H1 (cell line): Measurements from ENCODE around the gene IL27RA. TPM values are rescaled to one million over a fixed set of nuclear protein-coding genes. Genes with fewer than 3 reads are reported as not detected.

Experiments
- CBX5 ChIP-seq: fragments of 300-800, 300-1000 bp; sonication (generic); IDR thresholded peaks from 2 replicates; pipeline ENCODE4 v1.7.1; 2016; ENCODE audit warnings: antibody characterized with exemption, low read length, low read depth
- NANOG ChIP-seq: IDR thresholded peaks from 2 replicates; pipeline ENCODE4 v1.6.1; 2011; ENCODE audit warnings: low read length, low read depth, mild to moderate bottlenecking, inconsistent platforms; ENCODE audit not compliant: insufficient read depth, poor library complexity, severe bottlenecking
- SRF ChIP-seq: IDR thresholded peaks from 2 replicates; pipeline ENCODE4 v1.6.1; 2011; ENCODE audit warnings: mild to moderate bottlenecking, low read depth, low read length, moderate library complexity
- SUZ12 ChIP-seq: fragments of 200-600 bp; sonication (generic); IDR thresholded peaks from 2 replicates; pipeline ENCODE4 v1.6.1; 2012; ENCODE audit warnings: mild to moderate bottlenecking, inconsistent platforms, low read length, moderate library complexity, mixed read lengths
- TAF7 ChIP-seq: optimal IDR thresholded peaks from 2 replicates; pipeline ENCODE3; 2011; ENCODE audit warnings: low read depth, mild to moderate bottlenecking, inconsistent platforms, low read length, moderate library complexity, borderline replicate concordance
- YY1 ChIP-seq: IDR thresholded peaks from 2 replicates; pipeline ENCODE4 v1.6.1; 2011; ENCODE audit warnings: low read depth, mild to moderate bottlenecking, low read length
- polyA plus RNA-seq, 7 experiments: library from polyadenylated mRNA; depleted of rRNA in 3 of 7; stranded (reverse) in 5 of 7; unstranded in 2 of 7; fragments of >200 nt in 5 of 7; fragments of 200-250 nt in 2 of 7; gene quantifications; 1 replicate in 5 of 7; 2 replicates in 1 of 7; 4 replicates in 1 of 7; pipeline versions ENCODE4 v1.2.1 to v1.2.3, GENCODE V29; 2011 to 2013; ENCODE audit warnings: missing spikeins in 2 of 7, mixed read lengths in 2 of 7
- total RNA-seq: library from RNA; stranded (reverse); fragmentation: NEBNext Ultra II Directional; extraction: Animal tissue kit (Norgen Biotek cat#: 25700); gene quantifications from 2 replicates; pipeline ENCODE4 v1.2.1, GENCODE V29; 2021

Gene IL27RA
- total and polyA plus RNA-seq, 2 of the 8 experiments (the other 6 are each of a cell fraction or from before 2014, with no cell fraction given): 9.9 to 14.7 TPM

DNA sequence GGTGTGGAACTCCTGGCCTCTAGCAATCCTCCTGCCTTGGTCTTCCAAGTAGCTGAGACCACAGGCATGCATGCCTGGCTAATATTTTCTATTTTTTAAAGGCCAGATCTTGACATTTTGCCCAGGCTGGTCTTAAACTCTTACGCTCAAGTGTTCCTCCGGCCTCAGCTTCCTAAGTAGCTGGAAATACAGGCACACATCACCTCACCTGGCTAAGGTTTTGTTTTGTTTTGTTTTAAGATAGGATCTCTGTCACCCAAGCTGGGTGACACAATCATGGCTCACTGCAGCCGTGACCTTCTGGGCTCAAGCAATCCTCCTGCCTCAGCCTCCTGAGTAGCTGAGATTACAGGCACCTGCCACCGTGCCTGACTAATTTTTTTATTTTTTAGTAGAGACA is 9.1 kb upstream of the IL27RA start (continued):
- TF ChIP-seq YY1 (no peak), SUZ12 (no peak), CBX5 (no peak), SRF (no peak), TAF7 (no peak), NANOG (no peak)
